Stimulated activated CD4-positive, alpha-beta T cell treated with anti-CD3 and anti-CD28 coated beads, TNF-alpha, amount 100 ng/mL, for 4 hours (primary cell): Measurements from ENCODE around the gene EDAR.

Source experiments
- DNase-seq, 3 experiments: peaks; one replicate each; pipeline ENCODE4 v3.0.0-alpha.2; 2020; ENCODE audit warnings: low read depth in 3 of 3

Gene EDAR

DNA sequence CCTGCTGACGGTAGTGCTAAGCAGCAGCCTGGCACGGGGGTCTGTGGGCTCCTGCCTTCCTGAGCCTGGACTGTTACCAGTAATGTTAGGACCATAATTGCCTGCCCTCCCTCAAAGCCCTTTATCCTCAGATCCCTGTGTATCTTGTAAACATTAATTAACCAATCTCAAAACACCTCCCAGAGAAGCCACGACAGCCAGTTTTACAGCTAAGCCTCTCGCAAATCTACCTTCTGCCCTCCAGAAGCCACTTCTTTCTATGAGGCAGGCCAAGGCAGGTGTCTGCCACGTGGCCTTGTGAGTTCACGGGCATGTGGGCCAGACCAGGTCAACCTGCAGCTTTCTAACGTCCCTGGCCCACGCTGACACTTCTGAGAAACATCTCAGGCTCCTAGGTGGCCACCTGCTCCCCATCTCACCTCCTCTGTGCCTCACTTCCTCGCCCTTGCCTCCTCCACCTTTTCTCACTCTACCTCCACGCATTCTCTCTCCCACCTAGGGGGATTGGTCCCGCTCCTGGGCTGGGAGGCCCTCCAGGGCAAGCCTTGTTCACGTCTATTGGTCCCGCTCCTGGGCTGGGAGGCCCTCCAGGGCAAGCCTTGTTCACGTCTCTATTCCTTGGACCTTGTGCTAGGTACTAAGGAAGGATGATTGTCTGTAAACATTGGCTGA lies 64.3 kb downstream of the EDAR start:
- no peak for DNase-seq

GRCh38 chr2:108923736-108924579 lies 65.1 kb downstream of the EDAR start:
- DNase-seq = no peak

DNA sequence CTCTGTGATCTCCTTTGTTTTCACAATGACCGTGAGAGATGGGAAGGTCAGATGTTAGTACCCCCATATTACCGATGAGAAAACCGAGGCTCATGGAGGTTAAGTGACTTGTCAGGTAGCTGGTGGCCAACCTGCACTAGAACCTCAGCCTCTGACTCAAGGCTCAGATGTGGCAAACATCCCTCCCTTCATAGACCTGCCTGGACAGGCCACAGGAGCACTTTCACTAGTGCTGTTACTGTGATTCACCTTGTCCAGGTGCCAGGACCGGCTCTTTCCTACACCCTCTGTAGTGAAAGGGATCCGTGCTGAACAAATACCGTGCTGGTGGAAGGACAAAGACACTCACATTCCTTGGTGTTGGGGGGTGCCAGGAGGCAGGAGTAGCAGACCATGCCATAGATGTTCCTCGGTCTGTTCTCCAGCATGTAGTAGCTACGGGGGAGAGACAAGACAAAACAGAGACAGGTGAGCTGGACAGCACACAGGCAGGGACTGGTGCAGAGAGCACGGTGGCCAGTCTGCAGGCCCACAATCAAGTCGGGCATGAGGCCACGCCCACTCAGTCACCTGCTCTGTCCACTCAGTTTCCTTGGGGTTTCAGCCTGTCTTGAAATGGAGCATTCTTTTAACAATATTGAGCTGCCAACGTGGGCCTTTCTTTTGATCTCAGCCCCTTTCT lies 65.9 kb downstream of the EDAR start:
- no peak for DNase-seq

- no peak for DNase-seq
These were observed 66.7 kb downstream of the EDAR start for GRCh38 chr2:108922141-108922915.

DNA sequence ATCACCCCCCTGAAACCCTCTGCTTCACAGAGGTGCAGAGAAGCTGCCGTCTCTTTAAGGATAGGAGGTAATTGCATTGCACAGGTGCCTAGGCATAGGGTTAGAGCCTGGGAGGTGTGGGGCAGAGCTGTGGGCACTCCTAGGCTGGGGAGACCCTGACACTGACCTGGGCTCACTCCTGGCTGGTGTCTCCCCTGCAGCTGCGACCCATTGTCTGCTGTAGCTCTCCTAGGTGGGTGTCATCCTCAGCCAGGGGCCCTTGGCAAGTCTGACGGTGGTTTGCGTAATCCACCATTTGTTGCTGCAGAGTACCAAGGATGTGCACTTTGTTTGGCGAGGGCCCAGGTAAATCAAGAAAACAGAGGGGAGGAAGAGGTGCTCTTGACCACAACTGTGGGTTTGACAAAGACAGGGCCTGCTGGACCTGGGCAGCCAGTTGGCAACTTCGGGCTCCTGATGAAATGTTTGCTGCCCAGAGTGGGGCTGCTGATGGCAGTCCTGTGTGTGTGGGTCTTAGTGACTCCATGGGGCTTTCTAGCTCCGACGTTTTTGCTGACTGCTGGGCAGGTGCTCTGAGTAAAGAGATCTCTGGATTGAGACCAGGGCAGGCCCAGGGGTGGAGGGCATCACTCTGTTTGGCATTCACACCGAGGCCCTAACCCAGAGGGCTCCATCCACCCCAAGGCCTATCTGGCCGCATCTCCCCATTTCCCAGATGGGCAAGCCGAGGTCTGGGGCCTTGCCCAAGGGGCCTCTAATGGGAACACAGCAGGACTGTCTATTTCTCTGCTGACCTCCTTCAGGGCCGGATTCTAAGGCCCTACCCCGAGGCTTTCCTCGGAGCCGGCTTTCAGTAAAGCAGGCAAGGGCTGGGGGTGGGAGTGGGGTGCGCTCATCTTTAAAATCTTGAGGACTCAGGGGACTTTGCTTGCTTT lies 67.7 kb downstream of the EDAR start:
- DNase-seq = no peak

GRCh38 chr2:108920686-108921085 lies 68.3 kb downstream of the EDAR start:
- no peak for DNase-seq

DNA sequence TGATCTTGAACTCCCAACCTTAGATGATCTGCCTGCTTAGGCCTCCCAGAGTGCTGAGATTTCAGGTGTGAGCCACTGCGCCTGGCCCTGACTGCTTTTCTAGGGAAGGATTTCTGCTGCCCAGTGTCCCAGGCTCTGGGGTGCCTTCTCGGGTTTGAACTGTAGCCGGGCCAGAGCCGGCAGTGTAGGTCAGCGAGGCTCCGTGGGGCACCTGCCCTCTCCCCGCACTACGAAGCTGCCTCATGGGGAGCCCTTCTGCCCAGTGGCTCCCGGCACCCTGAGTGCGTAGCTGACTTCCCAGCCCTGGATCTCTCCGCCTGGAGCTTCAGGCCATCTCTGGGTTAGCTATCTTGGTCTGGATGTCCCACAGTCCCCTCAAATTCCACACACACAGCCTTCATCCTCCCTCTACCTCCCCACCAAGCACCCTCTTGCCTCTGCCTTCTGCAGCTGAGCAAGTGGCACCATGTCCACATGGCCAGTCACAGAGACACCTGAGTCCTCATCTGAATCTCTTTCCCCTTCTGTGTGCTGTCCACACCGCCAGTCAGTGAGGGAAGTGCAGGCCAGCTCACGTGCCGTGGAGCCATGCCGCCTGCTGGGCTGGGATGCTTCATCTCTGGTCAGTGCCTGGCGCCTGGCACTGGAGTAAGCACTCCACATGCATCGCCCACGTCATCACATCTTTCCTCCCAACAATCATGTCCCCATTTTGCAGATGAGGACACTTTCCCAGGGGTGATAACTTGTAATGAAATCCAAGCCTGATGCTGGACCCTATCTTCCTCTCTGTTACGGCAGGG lies 69.2 kb downstream of the EDAR start:
- DNase-seq = no peak

DNA sequence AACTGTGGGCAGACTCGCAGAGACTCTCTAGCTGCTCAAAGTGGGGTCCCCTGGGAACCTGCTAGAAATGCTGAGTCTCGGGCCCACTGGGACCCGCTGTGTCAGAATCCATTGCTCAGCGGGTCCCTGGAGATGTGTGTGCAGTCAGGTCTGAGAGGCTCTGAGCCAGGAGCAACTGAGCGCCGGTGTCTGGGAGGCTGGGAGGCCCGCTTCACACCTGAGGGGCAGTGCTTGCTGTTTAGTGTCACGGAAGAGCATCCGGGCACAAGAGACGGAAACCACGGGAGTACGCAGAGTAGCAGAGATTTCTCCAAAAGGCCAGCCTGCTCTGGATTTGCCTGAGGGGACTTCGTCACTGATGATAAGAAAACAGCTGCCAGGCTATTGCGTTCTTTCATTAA lies 70.1 kb downstream of the EDAR start:
- DNase-seq = no peak

GRCh38 chr2:108918156-108918874 lies 70.7 kb downstream of the EDAR start:
- no peak for DNase-seq

DNA sequence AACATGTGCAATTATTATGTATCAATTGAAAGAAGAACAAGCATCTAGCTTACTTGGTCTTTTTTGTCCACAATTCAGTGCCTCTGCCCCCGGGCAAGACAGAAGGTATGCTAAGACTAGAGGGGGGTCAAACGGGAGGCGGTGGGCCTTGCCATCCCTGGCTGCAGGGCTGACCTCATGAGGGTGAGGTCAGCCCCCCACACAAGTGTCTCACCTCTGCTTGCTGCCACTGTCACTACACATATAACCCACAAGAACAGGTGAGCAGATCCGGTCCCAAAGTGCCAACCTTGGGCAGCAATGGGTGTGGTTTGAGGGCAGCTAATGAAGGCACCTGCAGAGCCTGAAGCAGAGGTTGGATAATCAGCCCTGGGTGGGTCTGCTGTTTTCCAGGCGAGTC lies 71.5 kb downstream of the EDAR start:
- no peak for DNase-seq

DNA sequence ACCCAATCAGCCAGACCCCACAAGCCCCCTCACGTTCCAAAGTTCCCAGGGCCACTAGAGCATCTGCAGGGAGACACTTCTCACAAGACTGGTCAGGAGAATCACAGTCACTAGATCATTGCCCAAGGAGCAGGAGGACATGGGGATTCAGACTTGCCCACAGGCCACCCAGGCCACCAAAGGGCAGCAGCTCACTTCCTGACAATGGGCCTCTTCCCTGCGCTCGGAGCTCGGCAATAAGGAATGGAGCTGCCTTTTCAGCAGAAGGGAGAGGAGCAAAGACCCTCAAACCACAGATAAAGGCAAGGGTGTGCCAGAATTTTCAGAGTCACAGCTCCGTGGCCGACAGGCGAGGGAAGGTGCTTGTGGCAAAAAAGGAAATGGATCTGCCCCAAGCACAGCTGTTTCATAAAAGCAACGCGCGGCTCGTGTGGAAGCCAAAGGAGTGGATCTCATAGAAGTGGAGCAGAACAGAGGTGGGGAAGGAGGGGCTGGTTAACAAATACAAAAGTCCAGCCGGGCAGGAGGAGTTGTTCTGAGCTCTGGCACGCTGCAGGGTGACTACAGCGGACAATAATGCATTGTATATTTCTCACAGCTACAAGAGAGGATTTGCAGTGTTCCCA lies 72.1 kb downstream of the EDAR start:
- DNase-seq = no peak

DNA sequence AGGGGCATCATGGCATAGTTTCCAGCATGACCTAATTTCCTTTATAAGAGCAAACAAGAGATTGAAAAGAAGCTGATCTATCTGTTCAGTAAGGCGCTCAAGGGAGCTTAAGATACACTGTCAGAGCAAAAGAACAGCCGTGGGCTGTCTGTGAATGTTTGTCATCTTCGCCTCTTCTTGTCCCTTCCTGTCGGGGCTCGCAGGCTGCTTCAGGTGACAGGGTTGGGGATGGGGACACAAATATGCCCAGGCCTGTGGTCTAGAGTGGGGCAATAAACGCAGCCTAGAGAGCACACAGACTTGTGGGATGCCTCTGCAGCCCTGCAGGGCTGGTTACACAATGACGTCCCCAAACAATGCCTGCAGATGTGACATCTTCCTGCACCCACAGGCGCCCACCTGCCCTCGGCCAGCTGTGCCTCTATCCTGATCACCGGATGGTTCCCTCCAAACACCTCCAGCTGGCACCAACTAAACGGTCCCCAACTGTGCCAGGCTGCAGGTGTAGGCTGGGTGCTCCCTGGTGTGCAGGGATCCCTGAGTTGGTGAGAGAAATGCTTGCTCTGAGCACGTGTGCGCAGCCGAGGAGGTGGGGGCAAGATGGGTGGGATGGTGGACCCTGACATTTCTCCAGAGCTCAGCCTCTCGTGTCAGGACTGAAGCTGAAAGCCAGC lies 72.8 kb downstream of the EDAR start:
- no peak for DNase-seq

- no peak for DNase-seq
These were observed 76.5 kb downstream of the EDAR start for GRCh38 chr2:108912629-108912902.

DNA sequence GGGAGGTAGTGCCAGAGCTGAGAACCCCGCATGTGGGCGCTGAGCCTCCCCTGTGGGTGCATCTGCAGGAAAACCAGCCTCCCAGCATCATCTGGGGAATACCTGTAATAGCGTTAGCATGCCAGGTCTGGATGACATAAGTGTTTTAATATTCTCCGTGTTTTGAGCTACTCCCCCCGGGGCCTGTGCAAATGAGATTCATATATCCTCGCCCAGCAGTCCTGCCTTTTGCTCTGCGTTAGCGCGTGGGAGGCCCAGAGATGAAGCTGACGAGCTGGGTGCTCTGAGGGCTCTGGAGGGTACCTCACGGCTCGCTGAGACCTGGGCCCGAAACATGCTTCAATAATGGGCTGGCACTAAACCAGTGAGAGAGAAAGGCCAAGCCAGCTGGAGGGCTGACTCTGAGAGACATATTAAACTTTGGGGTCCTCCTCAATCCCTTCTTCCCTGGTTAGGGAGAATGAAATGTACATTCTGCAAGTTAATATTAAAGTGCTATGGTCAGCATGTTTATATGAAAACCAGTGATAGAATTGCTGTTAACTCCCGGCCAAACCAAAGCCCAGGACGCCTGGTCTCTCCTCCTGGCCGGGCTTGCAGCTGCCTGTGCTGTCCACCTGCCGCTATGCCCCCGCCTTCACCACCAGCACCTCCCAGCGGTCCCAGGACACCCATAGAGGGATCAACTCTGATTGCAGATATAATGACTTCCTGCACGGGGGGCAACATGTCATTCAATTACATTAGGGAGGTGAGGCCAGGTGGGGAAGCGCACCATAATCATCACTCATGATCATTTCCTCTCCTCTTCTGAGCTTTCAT lies 77.0 kb downstream of the EDAR start:
- no peak for DNase-seq

GRCh38 chr2:108911401-108911800 lies 77.6 kb downstream of the EDAR start:
- no peak for DNase-seq

GRCh38 chr2:108910541-108911396 lies 78.3 kb downstream of the EDAR start:
- no peak for DNase-seq

GRCh38 chr2:108910011-108910431 lies 79.0 kb downstream of the EDAR start:
- DNase-seq = no peak
